ENCODE results near the gene ZNF841. TPM values are rescaled to one million over a fixed set of nuclear protein-coding genes. Genes with fewer than 3 reads are reported as not detected.
A peak's percentile ranks its signal among the peaks of the same experiment; 100 is the strongest.
"Not testable (repeated sequence)": the region's sequence is repeated elsewhere in the genome, so short reads cannot be mapped to it uniquely, and the experiment has no call there.

Gene ZNF841
- total and polyA plus RNA-seq, 2 of the 13 experiments (the other 11 are each of a cell fraction or from before 2014, with no cell fraction given) = 6.2 to 14.2 TPM

DNA sequence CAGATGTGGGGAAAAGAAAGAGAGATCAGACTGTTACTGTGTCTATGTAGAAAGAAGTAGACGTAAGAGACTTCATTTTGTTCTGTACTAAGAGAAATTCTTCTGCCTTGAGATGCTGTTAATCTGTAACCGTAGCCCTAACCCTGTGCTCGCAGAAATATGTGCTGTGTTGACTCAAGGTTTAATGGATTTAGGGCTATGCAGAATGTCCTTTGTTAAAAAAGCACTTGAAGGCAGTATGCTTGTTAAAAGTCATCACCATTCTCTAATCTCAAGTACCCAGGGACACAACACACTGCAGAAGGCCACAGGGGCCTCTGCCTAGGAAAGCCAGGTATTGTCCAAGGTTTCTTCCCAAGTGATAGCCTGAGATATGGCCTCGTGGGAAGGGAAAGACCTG is 71.1 kb downstream of the ZNF841 start (continued):
- TF ChIP-seq, protein P1, sequence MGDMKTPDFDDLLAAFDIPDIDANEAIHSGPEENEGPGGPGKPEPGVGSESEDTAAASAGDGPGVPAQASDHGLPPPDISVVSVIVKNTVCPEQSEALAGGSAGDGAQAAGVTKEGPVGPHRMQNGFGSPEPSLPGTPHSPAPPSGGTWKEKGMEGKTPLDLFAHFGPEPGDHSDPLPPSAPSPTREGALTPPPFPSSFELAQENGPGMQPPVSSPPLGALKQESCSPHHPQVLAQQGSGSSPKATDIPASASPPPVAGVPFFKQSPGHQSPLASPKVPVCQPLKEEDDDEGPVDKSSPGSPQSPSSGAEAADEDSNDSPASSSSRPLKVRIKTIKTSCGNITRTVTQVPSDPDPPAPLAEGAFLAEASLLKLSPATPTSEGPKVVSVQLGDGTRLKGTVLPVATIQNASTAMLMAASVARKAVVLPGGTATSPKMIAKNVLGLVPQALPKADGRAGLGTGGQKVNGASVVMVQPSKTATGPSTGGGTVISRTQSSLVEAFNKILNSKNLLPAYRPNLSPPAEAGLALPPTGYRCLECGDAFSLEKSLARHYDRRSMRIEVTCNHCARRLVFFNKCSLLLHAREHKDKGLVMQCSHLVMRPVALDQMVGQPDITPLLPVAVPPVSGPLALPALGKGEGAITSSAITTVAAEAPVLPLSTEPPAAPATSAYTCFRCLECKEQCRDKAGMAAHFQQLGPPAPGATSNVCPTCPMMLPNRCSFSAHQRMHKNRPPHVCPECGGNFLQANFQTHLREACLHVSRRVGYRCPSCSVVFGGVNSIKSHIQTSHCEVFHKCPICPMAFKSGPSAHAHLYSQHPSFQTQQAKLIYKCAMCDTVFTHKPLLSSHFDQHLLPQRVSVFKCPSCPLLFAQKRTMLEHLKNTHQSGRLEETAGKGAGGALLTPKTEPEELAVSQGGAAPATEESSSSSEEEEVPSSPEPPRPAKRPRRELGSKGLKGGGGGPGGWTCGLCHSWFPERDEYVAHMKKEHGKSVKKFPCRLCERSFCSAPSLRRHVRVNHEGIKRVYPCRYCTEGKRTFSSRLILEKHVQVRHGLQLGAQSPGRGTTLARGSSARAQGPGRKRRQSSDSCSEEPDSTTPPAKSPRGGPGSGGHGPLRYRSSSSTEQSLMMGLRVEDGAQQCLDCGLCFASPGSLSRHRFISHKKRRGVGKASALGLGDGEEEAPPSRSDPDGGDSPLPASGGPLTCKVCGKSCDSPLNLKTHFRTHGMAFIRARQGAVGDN (CRISPR knock-in tag; IDR thresholded peaks at IDR 0.05) = peak; percentile 21; the same call in 1 of the 2 replicates
- TF ChIP-seq ZNF644 (CRISPR knock-in tag; IDR thresholded peaks at IDR 0.05; ENCODE audit: low read depth) (0 out of 2 replicates have a peak, but pooled peaks have one; percentile 29), RXRB (CRISPR knock-in tag; IDR thresholded peaks at IDR 0.05; ENCODE audit: borderline replicate concordance) (peak; percentile 36; the same call in 1 of the 2 replicates), NR2F6 (IDR thresholded peaks at IDR 0.05) (peak; percentile 38; the same call in 1 of the 2 replicates), SOX6 (CRISPR knock-in tag; IDR thresholded peaks at IDR 0.05) (peak; percentile 87), SOX5 (CRISPR knock-in tag; IDR thresholded peaks at IDR 0.05; ENCODE audit: borderline replicate concordance) (peak; percentile 89), SOX13 (IDR thresholded peaks at IDR 0.05) (peak; percentile 86), SOX13 (CRISPR knock-in tag; conservative IDR thresholded peaks at IDR 0.05 in 1 of 2, IDR thresholded peaks at IDR 0.05 in 1 of 2) (peak in 1 of 2 experiments; percentile 97; a peak in 2 of 4 replicates), TEAD3 (CRISPR knock-in tag; optimal IDR thresholded peaks at IDR 0.05; ENCODE audit: borderline replicate concordance) (peak; percentile 85), HMG20B (CRISPR knock-in tag; conservative IDR thresholded peaks at IDR 0.05) (0 out of 2 replicates have a peak, but pooled peaks have one; percentile 39), GATAD2A (CRISPR knock-in tag; IDR thresholded peaks at IDR 0.05) (peak; percentile 84), FOXA3 (CRISPR knock-in tag; IDR thresholded peaks at IDR 0.05) (peak; percentile 79), DPF2 (CRISPR knock-in tag; IDR thresholded peaks at IDR 0.05; ENCODE audit: borderline replicate concordance, low read depth) (peak; percentile 57; the same call in 1 of the 2 replicates)
- TF ChIP-seq, protein P2, sequence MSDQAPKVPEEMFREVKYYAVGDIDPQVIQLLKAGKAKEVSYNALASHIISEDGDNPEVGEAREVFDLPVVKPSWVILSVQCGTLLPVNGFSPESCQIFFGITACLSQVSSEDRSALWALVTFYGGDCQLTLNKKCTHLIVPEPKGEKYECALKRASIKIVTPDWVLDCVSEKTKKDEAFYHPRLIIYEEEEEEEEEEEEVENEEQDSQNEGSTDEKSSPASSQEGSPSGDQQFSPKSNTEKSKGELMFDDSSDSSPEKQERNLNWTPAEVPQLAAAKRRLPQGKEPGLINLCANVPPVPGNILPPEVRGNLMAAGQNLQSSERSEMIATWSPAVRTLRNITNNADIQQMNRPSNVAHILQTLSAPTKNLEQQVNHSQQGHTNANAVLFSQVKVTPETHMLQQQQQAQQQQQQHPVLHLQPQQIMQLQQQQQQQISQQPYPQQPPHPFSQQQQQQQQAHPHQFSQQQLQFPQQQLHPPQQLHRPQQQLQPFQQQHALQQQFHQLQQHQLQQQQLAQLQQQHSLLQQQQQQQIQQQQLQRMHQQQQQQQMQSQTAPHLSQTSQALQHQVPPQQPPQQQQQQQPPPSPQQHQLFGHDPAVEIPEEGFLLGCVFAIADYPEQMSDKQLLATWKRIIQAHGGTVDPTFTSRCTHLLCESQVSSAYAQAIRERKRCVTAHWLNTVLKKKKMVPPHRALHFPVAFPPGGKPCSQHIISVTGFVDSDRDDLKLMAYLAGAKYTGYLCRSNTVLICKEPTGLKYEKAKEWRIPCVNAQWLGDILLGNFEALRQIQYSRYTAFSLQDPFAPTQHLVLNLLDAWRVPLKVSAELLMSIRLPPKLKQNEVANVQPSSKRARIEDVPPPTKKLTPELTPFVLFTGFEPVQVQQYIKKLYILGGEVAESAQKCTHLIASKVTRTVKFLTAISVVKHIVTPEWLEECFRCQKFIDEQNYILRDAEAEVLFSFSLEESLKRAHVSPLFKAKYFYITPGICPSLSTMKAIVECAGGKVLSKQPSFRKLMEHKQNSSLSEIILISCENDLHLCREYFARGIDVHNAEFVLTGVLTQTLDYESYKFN (CRISPR knock-in tag; conservative IDR thresholded peaks at IDR 0.05) = peak; percentile 51
- TF ChIP-seq NR2F6 (CRISPR knock-in tag; IDR thresholded peaks at IDR 0.05); SOX6 (IDR thresholded peaks at IDR 0.05): not testable (repeated sequence)
- TF ChIP-seq, protein P3, sequence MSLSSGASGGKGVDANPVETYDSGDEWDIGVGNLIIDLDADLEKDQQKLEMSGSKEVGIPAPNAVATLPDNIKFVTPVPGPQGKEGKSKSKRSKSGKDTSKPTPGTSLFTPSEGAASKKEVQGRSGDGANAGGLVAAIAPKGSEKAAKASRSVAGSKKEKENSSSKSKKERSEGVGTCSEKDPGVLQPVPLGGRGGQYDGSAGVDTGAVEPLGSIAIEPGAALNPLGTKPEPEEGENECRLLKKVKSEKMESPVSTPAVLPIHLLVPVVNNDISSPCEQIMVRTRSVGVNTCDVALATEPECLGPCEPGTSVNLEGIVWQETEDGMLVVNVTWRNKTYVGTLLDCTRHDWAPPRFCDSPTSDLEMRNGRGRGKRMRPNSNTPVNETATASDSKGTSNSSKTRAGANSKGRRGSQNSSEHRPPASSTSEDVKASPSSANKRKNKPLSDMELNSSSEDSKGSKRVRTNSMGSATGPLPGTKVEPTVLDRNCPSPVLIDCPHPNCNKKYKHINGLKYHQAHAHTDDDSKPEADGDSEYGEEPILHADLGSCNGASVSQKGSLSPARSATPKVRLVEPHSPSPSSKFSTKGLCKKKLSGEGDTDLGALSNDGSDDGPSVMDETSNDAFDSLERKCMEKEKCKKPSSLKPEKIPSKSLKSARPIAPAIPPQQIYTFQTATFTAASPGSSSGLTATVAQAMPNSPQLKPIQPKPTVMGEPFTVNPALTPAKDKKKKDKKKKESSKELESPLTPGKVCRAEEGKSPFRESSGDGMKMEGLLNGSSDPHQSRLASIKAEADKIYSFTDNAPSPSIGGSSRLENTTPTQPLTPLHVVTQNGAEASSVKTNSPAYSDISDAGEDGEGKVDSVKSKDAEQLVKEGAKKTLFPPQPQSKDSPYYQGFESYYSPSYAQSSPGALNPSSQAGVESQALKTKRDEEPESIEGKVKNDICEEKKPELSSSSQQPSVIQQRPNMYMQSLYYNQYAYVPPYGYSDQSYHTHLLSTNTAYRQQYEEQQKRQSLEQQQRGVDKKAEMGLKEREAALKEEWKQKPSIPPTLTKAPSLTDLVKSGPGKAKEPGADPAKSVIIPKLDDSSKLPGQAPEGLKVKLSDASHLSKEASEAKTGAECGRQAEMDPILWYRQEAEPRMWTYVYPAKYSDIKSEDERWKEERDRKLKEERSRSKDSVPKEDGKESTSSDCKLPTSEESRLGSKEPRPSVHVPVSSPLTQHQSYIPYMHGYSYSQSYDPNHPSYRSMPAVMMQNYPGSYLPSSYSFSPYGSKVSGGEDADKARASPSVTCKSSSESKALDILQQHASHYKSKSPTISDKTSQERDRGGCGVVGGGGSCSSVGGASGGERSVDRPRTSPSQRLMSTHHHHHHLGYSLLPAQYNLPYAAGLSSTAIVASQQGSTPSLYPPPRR (CRISPR knock-in tag; IDR thresholded peaks at IDR 0.05; ENCODE audit: borderline replicate concordance) = peak; percentile 71; the same call in 1 of the 2 replicates

Data from HepG2 (cell line).